NCI-H69 (cell line): ENCODE measurements around the gene JARID2.

Source experiments
- DNase-seq: peaks from one replicate; lab custom pipeline; 2025; lab: John Stamatoyannopoulos, UW

Gene JARID2

DNA sequence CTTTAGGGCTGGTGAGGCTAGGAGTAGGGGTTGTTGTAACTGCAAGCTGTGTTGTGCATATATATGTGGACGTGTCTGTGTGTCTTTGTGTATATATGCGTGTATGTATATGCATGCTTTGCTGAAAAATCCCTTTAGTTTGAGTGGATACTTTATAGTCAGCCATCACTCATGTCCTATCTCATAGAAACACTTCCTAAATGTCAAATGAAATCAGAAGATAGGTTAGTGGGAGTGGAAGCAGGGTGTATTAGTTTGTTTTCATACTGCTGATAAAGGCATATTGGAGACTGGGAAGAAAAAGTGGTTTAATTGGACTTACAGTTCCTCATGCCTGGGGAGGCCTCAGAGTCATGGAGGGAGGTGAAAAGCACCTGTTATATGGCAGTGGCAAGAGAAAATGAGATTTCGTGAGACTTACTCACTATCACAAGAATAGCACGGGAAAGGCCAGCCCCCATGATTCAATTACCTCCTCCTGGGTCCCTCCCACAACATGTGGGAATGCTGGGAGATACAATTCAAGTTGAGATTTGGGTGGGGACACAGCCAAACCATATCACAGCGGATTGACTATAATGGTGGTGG is 131.1 kb downstream of the JARID2 start:
- DNase-seq = no peak

DNA sequence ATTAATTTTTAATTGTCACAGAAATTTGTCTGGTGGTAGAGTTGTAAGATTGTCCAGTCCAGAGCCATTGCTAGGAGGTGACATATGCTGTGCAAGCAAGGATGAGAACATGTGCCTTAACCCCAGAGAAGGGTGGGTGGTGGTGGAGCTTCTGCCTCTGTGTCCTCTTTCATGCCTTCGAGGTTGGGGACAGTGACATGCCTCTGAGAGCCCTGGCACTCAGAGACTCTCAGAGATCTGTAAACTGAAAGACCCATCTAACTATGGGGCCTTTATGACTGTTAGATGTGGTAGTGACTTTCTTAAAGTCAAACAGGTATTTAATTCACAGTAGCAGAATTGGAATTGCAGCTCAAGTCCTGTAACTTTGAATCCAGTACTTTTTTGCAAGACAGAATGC is 132.4 kb downstream of the JARID2 start:
- DNase-seq = no peak

DNA sequence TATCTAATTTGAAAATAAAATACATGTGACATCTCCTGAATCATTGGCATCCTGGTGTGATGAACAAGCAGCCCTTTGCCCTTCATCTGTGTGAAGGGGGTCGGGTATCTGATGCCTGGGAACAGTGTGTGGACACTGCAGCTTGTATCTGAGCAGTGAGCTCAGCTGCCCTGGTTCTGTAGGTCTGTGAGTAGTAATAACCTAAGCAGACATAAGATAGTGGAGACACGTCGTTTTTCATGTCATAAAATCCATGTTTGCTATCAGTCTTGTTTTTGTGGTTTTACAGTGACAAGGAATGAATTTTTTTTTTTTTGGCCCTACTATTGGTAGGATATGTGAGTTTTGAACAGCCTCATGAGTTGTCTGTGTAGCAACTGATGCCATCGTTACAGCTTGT is 133.0 kb downstream of the JARID2 start:
- DNase-seq = peak; percentile 38

DNA sequence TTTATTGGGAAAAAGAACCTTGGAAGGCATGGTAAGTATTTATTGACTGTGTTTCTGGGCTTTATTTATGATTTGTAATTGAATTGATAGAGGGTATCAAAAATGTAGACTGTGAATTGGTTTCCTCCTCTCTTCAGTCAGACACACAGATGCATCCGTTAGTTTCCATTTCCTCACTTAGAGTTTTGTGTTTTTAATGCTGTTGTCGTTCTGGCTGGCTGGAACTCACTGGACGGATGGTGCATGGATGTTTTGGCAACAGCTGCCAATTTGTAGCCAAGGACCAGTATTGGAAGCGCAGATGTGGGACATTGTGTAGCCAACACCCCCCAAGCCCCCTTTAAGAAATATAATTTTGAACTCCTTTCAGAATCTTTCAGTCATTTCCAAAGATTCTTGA is 134.5 kb downstream of the JARID2 start:
- DNase-seq = no peak

DNA sequence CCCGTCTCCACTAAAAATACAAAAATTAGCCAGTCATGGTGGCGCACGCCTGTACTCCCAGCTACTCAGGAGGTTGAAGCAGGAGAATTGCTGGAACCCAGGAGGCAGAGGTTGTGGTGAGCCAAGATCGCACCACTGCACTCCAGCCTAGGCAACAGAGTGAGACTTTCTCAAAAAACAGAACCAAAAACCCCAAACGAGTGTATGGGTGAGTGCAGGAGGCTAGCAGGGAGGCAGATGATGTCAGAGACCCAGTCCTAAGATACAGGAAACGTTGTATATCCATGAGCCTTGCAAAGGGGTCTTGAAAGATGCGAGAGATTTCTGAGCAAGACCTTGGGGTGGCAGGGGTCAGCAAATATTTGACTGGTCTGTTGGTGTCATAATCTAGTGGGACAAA is 136.2 kb downstream of the JARID2 start:
- no peak for DNase-seq

DNA sequence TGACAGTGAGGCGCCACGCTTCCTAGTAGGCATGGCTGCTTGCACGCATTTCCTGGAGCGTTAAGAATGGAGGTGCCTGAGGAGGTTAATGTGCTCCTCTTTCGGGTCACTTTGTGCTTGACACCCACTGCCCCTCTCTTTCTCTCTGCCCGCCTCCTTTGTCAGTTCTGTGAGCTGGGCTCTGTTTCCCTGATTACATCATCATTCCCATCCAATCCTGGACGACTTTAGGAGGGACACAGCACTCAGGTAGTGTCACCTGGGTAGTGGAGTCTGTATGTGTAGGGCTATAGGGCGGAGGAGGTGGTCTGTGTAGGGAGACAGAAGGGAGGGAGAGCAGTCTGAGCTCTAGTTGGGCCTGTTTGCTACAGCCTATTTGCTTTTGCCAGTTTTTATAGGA is 136.8 kb downstream of the JARID2 start:
- DNase-seq = no peak

DNA sequence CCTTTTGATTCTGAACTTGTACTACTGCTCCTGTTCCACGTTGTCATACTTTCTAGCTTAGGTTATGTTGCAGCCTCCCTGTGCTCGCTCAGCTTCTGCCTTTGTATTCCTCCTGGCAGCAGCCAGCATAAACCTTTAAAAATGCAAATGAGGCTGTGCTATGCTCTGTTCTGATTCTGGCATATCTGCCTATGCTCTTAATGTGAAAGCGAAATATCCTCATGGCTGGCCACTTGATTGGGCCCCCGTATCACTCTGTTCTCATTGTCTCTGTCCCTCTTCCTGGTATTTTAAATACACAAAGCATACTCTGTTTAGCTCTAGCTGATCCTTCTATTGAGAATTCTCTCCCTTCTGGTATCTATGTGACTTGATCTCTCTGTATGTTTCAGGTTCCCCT is 139.0 kb downstream of the JARID2 start:
- DNase-seq = peak; percentile 45

DNA sequence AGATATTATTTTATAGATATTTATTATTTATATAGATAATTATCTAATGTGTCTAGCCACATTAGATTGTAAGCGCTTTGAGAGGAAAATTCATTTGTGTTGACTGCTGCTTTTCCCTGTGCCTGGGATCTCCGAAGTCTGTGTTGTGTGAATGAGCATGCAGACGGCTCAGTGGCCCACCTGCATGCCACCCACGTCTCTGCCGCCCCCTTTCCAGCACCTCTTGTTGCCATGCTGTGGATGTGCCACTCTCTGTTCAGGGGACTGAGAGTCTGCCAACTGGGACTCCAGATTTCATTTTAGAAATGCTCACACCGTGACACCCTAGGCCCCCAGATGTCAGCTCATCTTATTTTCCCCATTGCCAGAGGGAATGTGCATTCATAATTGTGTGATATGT is 139.7 kb downstream of the JARID2 start:
- DNase-seq = no peak

DNA sequence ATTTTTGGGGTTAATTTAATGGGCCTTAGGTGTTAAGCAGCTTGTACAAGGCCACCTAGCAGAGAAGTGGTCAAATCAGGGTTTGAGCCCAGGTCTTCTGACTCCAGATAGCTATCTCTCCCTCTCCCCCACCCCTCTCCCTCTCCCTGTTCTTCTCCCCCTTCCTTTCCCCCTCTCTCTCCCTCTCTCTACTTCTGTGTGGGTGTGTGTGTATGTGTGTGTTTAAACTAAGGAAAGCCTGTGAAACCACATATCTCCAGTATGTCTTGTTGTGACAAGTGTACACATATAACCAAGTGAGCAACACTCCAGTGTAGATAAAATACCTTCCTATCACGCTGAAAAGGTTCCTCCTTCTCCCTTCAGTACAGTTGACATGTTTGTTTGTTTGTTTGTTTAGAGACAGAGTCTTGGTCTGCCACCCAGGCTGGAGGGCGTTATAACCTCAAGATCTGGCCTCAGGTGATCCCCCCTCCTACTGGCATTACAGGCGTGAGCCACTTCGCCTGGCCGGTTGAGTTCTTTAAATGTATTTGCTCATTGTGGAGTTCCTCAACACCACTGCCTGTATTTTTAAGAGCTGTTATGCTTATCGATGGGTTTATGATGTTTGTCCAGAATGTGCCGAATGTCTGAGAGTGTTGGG is 140.4 kb downstream of the JARID2 start:
- no peak for DNase-seq

DNA sequence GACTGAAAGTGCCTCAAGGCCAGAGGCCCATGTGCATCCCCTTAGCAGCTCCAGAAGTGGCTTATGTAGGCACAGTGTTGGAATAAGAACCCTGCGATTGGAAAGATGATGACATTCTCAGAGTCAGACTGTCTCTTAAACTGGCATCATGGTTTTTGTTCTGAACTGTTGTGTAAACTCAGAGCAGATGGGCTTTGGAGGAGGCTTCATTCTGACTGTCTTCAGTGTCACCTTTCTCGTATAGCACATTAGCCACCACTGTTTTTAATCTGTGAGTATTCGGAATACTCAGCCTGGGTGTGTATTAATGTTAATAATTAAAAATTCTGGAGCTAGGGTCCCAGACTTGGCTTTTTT is 140.9 kb downstream of the JARID2 start:
- peak; percentile 78 for DNase-seq

DNA sequence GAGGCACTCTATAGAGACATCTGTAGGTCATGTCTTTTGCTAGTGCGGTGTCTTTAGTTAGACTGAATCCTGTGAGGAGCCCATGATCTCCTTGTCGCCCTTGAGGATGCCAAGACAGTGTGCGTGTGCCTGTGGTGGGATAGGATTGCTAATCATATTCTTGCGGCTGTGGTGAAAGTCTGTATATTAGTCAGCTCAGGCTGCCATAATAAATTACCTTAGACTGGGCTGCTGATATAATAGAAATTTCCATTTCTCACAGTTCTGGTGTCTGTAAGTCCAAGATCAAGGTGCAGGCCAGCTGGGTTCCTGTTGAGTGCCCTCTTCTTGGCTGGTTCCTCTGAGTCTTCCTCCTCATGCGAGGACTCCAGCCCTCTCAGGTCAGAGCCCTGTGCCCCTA is 141.2 kb downstream of the JARID2 start:
- no peak for DNase-seq

DNA sequence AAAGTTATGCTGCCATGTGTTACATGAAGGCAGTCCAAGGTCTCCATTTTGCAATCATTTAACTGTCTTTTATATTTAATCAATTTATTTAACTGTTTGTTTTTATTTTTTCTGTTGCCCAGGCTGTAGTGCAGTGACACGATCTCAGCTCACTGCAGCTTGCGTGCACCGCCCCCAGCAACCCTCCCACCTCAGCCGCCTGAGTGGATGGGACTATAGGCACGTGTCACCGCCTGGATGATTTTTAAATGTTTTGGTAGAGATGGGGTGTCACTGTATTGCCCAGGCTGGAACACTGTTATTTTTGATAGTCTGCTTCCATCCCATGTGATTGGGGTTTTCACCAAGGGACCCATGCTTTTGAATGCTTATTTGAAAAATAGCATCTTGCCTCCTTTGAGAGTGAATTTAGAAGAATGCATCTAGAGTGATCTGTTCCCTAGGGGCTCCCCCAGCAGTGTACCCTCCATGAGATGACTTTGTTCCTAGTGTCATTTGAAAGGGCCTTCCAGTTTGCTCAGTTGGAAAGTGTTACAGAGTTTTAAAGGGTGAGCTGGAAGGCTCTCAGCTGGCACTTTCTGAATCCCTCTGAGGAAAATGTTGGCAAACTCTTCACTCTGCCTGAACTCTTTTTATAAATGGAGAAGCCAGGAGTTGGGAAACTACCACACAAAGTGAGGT is 143.4 kb downstream of the JARID2 start:
- DNase-seq = no peak

DNA sequence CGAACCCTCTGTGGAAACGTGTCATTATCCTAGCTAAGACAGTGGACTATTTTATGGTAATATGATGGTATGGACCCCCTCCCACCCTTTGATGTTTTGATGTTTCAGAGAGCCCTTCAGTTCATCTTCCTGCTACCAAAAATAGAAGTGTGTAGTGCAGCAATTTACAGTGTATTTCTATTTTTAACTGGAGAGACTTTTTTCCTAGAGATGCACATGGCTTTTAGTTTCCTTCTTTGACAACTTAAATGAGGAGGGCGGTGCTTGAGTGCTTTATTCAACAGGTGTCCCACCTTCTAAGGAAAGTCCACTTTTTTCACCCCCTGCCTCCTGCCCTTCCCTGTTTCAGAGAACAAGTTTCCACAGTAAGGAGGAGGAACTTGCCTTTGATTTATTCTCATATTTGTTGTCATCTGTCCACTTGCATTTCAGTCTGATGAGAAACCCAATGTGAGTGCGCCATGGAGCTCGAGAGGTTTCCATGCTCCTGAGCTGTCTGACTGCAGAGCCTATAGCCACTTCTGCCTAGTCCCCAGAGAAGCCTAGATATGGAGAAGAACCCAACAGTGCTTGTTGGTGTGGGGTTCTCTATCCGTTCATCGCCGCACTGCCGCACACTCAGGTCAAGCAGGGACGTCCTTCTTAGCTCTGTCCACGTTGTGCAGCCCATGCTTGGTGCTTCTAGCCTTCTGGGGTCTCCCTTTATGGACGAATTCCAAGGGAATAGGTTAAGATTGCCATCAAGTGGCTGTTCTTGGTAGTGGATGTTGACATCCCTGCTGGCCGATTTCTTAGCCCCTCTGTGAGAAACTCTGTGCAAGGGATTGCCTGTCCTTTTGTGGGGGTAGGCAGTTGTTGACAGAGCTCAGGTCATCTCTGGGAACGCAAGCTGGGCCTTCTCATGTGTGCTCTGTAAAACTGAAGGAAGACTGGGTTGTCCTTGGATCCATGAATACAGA is 144.2 kb downstream of the JARID2 start:
- DNase-seq = peak; percentile 76

DNA sequence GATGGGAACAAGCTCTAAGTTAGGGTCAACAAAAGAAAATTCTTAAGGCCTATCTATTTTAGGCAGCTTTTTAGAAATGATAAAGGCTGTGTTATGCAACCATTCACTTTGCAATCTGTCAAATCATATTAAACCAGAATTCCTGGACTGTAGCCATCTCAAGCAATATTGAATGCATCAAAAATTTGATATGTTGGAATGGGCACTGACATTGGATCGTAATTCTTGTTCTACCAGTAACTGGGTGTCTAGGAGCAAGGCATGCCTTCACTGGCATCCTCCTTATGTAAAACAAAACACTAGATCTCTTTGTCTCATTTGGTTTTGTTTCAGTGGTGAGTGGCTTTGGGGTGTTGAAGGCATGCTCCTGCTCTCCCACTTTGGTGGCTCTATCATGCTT is 145.6 kb downstream of the JARID2 start:
- no peak for DNase-seq

DNA sequence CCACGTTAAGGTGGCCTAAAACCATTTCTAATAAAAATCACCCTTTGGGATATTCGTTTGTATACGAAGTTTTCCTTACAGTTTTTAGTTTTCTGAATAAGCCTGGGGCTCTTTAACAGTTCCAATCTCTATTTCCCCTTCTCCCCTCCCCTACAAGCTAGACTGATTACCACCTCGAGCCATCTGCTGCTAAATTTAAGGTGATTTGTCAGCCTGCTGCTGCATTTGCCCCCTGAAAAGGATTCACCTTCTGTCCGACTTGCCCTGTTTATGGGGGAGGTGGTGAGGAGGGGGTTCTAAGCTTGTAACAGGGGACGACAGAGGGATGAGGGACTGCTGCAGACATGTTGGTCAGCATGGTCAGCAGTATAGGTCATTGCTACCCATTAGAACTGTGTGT is 146.3 kb downstream of the JARID2 start:
- peak; percentile 73 for DNase-seq

DNA sequence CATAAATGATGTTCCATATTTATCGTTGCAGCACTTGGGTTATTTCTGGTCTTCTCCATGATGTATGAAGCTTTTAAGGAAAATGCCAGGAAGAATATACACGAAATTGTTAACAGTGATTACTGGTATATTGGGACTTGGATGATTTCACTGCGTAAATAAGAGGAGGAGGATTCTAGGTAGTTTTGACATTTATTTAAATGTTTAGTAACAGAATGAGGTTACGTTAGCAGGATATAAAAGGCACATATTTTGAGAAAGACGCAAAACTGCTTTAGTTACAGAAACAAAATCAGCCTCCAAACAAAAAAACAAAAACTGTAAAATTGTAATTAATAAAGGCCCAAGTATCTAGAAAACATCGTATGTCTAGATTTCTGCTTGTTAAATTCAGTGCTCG is 147.7 kb downstream of the JARID2 start:
- no peak for DNase-seq

DNA sequence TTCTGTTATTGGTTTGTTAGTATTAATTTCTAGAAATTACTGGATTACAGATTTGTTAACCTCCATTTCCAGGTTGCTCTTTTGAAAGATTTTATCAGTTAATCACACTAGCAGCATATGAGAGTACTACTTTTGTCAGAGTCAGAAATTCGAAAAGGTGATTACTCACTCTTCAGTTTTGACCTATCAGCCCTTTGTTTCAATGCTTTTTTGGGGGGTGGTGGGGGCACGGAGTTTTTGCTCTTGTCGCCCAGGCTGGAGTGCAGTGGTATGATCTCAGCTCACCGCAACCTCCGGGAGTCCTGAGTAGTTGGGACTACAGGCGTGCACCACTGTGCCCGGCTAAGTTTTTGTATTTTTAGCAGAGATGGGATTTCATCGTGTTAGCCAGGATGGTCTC is 149.2 kb downstream of the JARID2 start:
- DNase-seq = no peak

DNA sequence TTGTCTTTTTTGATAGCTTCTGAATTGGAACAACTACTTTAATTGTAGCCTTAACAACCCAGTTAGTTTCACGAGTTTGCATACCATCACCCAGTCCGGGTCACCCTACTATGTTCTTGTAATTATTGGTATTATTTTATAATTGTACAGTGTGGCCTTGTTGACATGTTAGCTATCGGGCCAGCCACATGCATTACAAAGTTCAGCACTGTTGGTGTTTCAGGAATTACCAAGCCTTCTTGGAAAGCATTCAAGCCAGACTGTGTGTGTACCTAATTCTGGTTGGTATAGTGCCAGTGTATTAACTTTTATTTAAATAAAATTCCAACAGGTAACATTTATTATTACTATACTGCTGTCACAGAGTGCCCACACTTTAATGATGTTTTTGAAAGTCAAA is 150.9 kb downstream of the JARID2 start:
- DNase-seq = no peak

DNA sequence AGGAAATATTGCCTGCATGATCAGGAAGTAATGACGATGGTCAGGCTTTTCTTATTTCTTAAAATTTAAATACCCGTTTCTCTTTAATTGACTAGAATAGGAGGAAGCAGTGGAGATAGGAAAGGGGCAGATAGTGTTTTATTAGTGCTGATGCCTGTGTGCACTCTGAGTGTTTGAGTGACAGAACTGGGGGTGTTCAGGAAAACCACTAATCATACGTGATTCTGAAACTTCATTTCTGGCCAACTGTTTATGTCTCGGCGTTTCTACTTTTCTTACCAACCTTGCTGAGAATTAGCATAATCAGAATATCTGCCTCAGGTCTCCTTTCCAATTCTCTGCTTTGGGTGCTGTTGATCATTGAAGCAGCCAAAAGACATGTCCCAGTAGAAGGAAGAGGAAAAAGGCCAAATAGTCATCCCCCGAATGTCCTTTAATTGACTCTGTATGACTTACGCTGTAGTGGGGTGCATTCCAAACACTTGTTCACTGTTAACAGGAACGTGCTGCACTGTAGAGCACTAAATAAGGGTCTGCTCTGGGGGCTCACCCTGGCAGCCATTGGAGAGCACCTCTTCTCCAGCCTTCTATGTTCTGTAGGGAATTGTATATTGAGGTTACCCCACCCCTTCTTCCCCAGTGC is 152.9 kb downstream of the JARID2 start:
- no peak for DNase-seq

DNA sequence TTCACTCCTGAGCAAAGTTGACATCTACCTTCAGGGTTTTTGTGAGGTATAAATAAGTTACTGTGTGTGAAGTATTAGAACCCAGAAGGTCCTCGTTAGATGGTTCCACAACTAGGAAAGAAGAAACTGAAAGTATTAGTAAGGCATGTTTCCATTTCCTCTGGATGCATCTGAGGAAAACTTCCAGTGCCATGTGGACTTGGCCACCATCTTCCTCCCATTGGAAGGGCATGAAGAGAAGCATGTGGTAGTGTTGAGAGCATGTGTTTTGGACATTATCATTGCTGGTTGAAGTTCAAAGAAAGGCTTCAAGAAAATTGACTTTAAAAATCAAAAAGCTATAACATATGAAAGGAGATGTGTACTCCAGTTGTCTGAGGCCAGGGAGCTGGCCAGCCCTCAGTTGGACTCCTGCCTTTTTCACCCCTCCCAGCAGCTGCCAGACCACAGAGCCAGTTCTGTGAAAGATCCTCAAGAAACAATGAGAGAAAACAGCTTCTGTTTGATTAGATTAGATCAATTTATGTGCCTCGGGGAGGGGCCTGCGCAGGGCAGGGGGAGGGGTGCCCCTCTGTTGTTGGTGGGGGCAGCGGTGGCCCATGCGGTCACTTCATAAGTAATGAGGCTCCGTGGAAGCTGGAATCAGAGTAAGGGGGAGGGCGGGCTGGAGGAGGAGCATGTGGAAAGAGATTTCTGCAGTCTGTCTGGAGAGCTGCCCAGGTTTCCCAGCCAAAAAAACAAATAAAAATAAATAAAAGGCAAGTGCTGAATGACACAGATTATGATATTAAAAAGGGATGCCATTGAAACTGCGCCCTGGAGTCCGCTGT is 154.0 kb downstream of the JARID2 start:
- peak; percentile 91 for DNase-seq

DNA sequence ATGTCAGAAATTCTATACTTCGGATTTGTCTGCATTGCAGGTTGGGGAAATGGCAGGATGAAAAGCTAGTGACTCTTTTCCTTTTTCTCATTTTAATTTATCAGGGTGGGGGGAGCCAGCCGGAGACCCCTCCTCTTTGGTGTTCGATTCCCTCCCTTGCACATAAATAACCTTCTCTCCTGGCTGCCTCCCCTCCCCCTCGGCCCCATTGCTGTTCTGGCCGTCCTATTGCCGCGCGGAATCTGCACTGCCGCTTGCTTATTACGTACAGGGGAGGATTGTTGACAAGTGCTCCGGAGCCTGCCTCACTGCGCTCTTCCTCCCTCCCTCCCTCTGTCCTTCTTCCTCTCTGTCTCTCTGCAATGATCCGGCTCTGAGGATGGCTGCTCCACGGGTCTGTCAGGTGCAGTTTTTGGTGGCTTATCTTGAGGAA is 154.7 kb downstream of the JARID2 start:
- peak; percentile 95 for DNase-seq
